Ramos (cell line): ENCODE results near the gene DBNL.

Experiments
- in situ Hi-C: fragments of 300-500 bp; cut with MboI; formaldehyde crosslinking; loops from one replicate; pipeline ENCODE4 v1.14.3; 2022; ENCODE audit warnings: low sequenced_read_pairs; ENCODE audit not compliant: unreplicated experiment

Gene DBNL

GRCh38 chr7:44104860-44105771, 60.6 kb downstream of the DBNL start:
- in situ Hi-C loops, result no loop called here

- in situ Hi-C loops, result no loop called here
Measured at GRCh38 chr7:44105832-44106231, 61.3 kb downstream of the DBNL start.

DNA sequence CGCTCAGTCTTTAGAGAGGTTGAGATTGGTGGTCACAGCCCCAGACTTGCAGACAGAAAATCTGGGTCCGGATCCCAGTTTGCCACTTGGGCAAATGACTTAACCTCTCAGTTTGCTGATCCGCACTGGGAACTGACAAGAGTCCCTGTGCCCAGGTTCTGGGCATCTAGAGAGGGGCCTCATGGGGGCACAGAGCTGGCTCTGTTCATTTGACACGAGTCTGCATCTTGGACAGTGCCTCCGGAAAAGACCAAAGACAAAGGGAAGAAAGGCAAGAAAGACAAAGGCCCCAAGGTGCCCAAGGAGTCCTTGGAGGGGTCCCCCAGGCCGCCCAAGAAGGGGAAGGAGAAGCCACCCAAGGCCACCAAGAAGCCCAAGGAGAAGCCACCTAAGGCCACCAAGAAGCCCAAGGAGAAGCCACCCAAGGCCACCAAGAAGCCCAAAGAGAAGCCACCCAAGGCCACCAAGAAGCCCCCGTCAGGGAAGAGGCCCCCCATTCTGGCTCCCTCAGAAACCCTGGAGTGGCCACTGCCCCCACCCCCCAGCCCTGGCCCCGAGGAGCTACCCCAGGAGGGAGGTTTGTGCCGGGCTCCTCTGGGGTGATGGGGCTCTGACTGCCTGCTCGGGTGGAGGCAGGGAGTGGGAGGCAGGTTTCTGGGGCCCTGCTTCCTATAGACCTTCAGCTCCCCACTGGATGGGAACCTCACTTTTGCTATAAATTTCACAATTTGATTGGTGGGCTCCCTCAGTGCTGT, 62.0 kb downstream of the DBNL start:
- in situ Hi-C loops, result no loop called here

DNA sequence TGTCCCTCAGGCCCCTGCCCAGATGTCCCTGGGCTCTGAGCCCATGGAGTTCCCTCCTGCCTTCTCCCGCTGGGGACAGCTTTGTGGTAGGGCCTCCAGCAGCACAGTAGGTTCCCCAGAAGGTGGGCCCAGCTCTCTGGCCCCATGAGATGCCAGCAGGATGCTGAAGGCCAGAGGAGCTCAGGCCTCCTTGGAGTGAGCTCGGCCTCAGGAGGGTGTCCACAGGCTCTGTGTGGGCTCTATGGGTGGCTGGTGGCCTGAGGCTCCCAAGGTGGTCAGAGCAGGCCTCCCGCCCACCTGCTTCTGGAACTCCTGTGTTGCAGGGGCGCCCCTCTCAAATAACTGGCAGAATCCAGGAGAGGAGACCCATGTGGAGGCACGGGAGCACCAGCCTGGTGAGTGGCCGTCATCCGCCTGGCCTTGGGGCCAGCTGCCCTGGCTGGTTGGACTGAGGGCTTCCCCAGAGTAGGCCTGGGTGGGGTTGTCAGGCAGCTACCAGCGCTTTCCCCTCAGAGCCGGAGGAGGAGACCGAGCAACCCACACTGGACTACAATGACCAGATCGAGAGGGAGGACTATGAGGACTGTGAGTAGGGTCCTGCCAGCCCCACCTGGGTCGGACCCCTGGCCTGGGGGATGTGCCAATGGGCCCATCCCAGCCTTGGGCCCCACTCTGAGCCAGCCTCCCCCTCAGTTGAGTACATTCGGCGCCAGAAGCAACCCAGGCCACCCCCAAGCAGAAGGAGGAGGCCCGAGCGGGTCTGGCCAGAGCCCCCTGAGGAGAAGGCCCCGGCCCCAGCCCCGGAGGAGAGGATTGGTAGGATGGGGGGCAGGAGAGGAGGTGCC, 62.8 kb downstream of the DBNL start:
- in situ Hi-C loops, result no loop called here

DNA sequence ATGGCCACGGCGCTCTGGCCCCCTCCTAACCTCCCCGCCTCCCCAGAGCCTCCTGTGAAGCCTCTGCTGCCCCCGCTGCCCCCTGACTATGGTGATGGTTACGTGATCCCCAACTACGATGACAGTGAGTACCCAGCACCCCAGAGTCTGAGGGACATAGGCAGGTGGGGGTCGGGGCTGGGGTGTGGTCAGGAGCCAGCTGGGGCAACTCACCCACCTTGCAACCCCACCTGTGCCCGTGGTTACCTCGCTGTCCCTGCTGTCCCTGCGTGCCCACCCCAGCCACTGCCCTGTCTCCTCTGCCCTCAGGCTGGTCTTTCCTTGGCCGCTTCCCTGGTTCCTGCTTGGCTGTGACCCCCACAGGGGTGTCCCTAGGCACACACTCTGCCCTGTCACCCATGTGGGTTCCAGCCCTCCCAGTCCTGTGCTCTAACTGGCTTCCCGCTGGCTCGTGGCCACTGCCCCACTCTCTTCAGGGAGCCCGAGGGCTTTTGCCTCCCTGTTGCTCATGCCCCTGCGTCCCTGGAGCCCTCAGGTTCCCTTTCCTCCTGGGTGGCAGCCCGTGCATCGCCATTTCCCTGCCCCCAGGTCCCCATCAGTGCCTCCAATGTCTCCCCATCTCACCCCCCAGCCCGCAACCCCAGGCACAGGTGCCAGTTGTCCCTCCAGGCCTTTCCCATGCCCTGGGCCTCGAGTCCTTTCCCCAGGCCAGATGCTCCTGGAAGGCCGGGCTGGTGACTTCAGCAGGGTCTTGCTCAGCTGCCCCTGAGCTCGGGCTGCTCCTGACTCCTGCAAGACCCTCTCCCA, 63.7 kb downstream of the DBNL start:
- in situ Hi-C loops, result no loop called here

DNA sequence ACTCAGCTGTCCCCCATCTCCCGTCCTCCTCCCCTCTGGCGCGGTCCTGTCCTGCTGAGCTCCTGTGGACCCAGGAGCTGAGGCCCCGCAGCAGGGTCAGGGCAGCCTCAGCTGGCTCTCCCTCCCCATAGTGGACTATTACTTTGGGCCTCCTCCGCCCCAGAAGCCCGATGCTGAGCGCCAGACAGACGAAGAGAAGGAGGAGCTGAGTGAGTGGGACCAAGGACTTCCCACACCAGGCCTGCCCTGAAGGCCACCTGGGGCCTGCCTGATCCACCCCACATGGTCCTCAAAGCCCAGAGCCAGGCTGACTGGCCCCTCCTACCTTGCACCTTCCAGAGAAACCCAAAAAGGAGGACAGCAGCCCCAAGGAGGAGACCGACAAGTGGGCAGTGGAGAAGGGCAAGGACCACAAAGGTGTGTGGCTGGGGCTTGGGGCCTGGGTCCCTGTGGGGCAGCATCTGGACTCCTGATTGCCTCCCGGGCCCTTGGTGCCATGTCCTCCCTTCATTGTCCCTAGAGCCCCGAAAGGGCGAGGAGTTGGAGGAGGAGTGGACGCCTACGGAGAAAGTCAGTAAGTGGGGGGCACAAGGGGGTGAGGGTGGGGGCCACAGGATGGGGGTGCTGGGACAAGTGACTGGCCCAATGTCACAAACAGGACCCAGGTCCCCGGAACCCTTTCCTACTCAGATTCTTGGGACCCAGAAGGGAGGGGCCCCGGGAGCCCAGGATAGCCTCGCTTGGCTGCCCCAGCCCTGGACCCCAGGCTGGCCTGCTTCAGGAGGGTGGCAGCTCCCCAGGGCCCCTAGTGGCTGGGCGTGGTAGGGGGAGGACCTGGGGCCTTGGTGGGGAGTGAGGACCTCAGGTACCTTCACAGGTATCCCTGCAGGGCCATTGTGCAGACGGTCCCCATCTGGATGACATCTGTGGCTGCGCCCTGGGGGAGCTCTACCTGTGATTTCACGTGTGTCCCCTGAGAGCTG, 64.6 kb downstream of the DBNL start:
- in situ Hi-C loops, result no loop called here

GRCh38 chr7:44109991-44110390, 65.5 kb downstream of the DBNL start:
- in situ Hi-C loops, result no loop called here

- in situ Hi-C loops, result no loop called here
Measured at GRCh38 chr7:44110719-44111635, 66.5 kb downstream of the DBNL start.
